T-helper 2 cell treated with Interferon-gamma antibody and Interleukin-4, amounts not matched to agents 100 ng/mL and 5 ng/mL, for 36 hours (primary cell): Measurements from ENCODE around the gene FSTL5. TPM values are rescaled to one million over a fixed set of nuclear protein-coding genes. Genes with fewer than 3 reads are reported as not detected.
"Not testable (repeated sequence)": the region's sequence is repeated elsewhere in the genome, so short reads cannot be mapped to it uniquely, and the experiment has no call there.

Experiments
- intact Hi-C: fragments of 100-400 bp; cut with micrococcal nuclease; formaldehyde crosslinking; loops from one replicate; pipeline ENCODE4 v1.15.1; 2023
- total RNA-seq: library from RNA; stranded (reverse); gene quantifications from 2 replicates; pipeline ENCODE4 v1.2.3, GENCODE V29; 2022

FSTL5 gene
- total RNA-seq, 1 donor from 2014 or later = not detected

DNA sequence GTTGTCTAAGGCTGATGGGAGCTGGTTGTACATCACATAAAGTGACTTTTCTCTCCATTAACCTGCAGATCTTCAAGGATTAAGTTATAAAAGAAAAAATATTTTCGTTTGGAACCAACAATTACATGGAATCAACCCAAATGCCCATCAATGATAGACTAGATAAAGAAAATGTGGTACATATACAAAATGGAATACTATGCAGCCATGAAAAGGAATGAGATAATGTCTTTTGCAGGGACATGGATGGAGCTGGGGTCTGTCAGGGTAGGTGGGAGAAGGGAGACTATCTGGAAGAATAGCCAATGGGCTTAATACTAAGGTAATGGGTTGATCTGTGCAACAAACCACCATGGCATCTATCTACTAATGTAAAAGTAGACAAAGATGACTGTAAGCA, 313.2 kb downstream of the FSTL5 start:
- intact Hi-C loops = no loop called here

DNA sequence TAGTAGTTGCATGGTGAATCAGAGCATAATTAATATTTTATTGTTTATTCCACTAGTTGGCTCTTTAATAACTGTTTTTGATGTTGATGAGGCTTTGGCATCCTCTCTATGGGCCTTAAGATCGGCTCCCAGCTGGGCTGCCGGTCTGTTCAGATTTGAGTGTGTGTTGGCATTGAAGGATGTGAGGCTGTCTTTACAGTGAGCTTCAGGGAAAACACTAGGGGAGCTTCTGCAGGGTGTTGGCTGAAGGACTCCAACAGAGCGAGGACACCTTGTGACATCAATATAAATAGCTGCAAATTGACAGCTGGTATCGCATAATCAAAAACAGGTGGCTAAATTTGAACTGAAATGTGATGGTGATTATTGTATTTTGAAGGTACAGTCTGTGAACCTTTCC, 322.0 kb downstream of the FSTL5 start:
- intact Hi-C loops = no loop called here

DNA sequence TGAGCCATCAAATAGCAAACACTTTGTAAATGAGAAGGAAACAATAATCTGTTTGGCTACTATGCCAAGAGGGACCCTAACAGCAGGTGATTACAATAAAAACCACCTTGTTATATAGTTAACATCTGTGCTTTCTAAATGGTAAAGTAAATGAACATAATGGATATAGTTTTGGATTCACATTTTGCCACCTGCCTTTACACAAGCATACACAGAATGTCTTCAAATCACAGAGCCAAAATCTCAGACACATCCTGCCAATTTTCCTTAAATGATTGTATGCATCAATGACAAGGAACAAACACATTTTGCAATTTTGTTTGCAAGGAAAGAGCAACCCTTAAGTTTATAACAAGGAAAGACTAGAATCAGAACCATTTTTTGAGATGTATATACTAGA, 334.2 kb downstream of the FSTL5 start:
- intact Hi-C loops = no loop called here

DNA sequence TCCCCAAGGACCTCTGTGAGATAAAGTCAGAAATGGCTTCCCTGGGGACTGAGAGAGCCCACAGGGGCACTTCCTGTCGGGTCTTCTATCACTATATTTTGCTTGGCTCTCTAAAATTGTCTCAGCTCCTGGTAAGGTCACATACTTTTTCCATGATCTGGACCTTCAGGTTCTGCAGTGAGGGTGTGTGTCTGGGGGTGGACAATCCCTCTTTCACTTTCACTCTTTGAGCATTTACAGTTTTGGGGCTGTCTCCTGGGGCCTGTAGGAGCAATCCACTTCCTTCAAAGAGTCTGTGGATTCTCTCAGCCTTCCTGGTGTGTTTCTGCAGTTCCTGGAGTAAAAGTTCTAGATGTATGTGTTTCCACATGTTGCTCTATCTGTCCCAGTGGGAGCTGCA, 335.7 kb downstream of the FSTL5 start:
- intact Hi-C loops = no loop called here

DNA sequence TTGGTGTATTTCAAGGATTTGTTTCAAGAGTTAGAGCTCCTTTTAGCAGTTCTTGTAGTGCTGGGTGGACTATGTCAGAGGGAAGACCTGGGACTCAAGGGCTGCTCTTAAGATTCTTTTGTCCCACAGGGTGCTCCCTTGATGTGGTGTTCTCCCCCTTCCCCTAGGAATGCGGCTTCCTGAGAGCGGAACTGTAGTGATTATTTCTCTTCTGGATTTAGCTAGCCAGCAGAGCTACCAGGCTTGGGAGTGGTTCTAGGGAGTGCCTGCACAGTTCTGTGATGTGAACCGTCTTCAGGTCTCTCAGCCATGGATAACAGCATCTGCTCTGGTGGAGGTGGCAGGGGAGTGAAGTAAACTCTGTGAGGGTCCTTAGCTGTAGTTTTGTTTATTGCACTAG, 336.8 kb downstream of the FSTL5 start:
- intact Hi-C loops = no loop called here

DNA sequence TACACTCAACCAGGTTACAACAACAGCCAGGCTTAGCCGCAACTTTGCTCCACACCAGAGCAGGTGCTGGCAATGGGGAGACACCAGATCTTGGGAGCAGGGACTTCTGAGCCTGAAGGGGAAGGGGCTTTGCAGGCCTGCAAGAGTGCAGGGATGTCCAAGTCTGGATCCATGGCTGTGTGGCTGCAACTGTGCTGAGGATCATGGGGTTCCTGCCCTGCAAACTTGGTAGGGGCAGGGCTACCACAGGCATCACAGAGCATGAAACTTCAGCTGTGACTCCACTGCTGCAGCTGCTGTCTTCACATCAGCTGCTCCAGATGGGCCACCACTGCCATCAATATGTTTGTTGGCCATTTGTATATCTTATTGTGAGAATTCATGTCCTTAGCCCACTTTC, 340.4 kb downstream of the FSTL5 start:
- intact Hi-C loops = no loop called here

DNA sequence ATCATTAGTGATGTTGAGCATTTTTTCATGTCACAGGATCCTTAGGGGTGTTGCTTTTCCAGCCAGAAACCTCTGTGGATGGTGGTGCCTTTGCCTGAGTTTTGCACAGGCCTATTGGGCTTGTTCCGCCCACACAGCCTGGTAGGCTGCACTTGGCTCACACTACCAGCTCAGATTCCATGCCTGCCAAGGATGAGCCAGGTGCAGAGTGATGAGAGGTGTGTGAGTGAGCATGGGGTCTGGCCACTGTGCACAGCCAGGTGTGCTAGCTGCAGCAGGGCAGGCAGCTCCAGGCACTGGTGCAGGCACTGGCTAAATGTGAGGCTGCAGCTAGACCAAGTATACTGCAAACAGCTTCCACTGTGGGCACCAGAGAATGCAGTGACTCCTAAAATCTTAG, 341.6 kb downstream of the FSTL5 start:
- intact Hi-C loops = no loop called here

DNA sequence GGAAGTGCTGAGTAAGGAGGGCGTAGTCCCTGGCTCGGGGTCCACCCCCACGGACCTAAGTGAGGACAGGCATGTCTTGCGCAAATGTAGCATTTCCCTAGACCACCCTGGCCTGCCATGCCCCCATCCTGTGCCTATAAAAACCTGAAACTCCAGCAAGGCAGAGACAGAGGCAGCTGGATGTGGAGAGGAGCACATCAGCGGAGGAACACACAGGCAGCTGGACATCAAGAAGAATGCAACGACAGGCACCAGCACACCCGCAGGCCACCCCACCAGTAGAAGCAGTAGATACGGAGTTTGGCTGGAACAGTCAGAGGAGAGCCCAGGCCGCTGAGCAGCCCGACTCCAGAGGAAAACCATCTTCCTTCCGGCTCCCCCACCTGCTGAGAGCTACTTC, 345.9 kb downstream of the FSTL5 start:
- intact Hi-C loops = no loop called here

DNA sequence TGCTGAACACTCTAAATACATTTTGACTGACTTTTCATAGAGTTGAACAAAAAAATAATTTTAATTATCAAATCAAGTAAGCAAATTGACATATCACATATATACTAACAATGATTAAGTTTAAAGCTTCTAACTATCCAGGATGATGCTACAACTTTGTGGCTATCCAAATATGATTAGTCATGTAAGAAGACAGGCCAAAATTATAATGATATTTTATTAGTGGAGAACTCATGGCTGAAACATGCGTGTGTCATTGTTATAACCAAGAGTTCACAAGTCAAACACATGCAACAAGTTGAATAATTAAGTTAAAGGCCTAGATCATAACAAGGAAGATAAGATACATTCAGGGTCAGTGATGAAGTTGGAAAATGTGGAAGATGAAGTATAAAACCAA, 346.8 kb downstream of the FSTL5 start:
- intact Hi-C loops = no loop called here

DNA sequence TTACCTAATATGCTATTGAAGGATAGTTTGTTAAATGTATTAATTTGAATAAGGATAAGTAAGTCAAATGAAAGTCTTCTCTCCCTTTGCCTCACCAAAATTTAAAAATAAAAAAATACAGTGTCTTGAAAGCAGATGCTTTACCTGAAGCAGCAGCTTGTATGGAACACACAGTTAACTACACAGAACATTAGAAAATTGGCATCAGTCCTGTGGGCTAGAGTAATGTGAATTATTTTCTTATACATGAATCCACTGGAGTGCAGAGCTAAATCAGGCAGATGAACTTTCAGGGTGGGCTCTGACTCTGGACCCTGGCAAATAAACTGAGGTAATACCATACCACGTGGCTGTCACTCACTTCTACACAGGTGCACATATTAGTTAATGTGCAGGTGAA, 348.0 kb downstream of the FSTL5 start:
- intact Hi-C loops = no loop called here

DNA sequence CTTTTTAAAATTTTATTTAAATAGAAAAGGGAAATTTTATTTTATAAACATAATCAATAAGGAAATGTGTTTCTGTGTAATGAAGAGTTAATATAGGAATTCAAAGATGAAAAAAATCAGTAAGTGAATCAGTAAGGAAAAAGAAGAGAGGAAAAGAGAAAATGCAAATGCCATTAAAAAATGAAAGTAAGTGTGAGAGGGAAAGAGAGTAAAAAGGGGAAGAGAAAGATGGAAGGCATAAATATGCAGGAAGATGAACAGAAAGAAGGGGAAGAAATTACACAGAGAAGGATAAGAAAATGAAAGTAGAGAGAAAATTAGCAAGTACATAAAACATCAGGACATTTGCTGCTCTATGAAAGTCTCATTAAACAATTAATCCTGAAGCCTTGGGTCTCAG, 349.9 kb downstream of the FSTL5 start:
- intact Hi-C loops = no loop called here

DNA sequence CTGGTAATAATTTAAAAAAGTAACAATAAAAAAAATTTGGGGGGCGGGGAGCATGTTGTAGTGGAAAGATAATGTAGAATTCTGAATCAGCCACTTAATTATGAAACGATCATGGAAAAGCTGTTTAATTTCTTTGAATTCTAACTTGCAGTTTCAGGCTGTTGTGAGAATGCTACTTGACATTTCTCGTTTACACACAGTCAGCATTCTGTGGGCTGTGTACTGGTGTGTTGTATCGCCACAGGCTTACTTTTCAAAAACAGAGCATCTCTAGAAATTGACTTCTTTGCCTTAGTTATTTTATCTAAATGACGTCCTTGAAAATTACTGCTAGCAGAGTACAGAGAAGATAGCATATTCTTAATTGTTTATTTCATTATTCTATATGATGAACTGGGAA, 350.4 kb downstream of the FSTL5 start:
- intact Hi-C loops = no loop called here

DNA sequence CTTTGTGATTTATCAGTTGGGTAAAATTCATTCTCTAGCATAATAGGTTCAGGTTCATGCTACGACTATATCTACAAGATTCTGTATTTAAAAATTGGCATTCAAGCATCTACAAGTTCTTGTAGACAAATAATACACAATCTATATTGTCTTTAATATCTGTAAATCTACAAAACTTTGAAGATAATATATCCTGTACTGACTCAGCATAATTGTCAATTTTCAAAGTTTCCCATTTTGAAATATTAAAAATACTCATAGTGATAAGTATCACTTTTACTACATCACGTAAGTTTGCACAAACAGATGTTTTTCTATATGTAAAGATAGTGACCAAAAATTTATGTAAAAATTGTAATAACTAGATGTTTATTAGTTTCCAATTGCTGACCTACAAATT, 360.6 kb downstream of the FSTL5 start:
- intact Hi-C loops = no loop called here

DNA sequence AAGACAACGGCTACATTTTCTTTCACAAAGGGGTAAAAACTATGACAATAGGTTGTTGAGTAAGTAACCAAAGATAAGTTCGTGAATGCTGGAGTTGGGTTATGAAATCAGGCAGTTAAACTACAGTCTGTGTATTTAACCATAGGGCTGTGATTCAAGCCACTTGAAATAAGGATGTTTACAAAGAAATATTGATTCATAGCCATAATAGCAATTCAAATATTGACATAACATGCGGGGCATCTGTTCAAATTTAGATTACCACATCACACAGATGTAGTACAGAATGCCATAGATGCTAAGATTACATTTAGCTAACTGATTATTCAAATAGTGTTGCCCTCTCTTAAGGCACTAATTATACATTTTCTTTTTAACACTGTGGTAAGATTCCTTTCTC, 364.1 kb downstream of the FSTL5 start:
- intact Hi-C loops = no loop called here

DNA sequence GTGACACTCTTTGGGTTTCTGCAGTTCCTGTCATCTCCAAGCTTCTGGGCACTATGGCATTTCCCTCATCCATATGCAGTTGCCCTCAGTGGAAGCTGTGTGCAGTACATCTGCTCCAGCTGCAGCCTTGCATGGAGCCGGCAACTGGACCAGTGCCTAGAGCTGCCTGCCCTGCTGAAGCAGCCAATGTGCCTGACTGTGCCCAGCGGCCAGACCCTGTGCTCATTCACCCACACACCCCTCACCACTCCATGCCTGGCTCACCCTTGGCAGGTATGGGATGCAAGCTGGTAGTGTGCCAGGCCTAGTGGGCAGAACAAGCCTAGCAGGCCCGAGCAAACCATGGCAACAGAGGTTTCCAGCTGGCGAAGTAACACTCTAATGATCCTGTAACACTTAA, 370.8 kb downstream of the FSTL5 start:
- intact Hi-C loops = no loop called here

DNA sequence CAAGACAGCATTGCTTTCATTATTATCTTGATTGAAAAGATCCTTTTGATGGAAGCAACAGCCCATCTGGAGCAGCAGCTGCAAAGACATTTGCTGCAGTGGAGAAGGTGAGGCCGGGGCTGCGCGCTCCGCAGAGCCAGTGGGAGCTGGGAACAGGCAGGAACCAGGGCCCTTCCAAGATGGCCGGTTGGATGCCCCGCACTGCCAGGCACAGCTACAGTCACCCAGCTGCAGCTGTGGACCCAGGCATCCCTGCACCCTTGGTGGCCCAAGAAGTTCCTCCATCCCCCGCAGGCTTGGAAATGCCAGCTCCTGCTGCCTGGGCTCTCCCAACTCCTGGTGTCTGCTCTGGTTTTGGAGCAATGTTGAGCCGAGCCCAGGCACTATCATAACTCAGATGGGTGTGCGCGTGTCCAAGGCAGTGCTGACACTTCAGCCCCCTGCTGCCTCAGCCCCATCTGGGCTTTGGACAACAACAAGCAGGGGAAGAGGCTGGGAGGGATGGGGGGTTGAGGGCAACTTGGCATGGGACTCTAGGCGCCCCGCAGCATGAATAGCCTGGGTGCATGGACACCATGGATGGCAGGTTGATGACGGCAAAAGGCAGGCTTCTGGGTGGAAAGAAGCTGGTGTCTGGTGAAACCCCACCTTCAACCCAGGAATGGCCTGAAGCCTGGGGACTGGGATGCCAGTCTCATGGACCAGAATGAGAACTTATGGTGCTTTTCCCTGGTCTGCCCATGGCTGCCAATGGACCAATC, 371.8 kb downstream of the FSTL5 start:
- intact Hi-C loops = no loop called here

DNA sequence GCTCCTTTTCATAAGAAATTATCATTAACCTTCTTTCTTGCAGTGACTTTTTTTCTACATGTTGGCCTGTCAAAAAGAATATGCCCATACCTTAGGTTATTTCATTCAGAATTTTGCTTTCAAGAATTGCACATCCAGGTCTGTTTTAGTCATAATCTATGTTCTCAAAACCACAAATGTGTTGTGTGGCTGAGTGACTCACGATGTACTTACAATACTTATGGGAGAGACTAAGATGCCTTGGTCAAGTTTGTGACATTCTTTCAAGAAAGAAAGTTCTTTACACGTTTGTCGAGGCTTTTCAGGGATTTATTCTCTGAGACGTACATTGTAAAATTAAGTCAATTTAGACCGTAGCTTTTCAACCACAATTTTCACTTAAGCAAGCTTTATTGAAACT, 396.7 kb downstream of the FSTL5 start:
- intact Hi-C loops = no loop called here

DNA sequence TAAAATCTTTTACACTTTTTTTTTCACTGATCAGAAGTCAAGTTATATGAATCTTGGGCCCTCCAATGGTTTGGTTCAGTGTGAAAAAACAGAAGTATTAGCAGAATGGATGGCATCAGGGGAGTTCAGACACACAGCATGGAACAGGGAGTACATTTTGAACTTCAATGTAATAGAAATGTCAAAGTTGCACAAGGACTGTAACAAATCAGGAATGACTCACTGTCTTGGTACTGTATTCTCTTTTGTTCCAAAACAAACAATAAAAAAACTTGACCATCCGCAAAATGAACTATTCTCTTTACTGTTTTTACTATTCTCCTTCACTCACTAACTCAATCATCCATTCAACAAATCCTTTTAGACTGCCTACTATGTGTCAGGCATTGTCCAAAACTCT, 401.0 kb downstream of the FSTL5 start:
- intact Hi-C loops = no loop called here

DNA sequence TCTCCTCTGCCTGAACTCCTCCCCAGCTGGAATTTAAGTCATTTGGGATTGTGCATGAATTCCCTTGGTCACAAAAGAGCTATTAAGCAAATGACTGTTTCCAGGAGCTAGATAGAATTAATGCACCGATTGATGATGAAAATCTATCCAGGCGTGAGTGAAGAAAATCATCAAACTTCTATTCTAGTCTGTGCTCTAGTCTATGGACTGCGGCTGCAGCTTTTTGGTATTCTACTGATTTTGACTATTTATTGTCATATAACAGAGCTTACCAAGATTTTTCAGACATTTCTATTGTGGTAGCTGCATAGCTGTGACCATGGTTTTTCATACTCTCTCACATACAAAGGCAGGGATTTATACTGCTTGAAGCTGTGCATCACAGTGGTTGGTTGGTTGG, 403.8 kb downstream of the FSTL5 start:
- intact Hi-C loops = no loop called here

DNA sequence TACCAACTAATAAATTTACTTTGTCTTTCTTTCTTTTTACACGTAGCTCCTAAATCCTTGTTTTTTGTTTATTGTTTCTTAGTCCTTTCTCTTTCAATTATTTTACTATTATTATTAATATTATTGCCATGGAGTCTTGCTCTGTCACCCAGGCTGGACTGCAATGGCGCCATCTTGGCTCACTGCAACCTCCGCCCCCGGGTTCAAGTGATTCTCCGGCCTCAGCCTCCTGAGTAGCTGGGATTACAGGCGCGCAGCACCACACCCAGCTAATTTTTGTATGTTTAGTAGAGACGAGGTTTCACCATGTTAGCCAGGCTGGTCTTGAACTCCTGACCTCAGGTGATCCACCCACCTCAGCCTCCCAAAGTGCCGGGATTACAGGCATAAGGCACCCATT, 405.4 kb downstream of the FSTL5 start:
- intact Hi-C loops = not testable (repeated sequence)

DNA sequence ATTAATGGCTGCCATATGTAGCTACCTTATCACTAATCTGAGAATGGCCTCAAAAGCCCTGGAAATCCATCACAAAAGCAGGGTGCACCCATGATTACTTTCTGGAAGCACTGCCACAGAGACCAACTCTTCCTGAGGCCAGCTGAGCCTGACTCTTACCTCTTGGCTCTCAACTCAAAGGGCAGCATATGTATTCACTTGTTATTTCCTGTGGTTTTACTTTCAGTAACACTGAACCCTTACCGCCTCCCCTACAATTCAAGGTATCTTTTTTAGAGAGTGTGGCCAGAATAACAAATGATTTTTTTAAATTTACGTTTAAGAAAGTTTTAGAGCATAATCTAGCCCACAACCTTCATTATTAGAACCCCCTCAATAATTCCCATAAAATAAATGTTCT, 434.9 kb downstream of the FSTL5 start:
- intact Hi-C loops = no loop called here

DNA sequence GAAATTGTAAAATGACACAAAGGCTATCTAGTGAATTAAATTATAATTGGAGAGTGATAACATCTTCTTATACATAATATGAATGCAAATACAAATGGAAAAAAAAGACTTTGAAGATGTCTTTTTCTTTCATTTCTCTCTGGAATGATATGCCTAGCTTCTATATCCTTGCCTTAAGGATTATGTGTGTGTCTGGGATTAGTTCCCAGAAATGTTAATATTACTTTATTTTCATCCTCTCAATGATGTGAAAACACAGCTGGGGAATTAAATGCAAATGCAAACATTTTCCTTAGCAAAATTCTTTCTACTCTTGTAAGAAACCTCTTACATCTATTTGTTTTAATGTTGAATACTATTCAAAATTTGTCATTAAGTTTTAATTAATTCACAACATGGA, 441.9 kb downstream of the FSTL5 start:
- intact Hi-C loops = no loop called here

DNA sequence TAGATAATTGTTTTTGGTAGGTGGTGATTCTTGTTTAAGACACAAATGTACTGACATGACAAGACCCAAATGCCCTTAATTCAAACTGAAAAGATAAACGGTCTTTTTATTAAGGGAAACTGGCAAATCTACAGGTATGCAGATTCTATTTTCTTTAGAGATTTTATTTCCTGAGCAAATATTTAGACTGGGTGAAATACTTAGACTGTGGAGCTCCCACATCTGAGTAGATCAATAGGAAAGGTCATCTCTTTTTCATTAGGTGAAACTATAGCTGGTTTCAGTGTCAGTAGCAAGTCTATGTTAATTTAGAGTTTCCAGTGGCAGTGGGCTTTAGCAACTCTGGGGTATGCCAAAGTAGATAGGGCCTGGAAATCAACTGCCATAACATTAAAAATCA, 446.7 kb downstream of the FSTL5 start:
- intact Hi-C loops = no loop called here

DNA sequence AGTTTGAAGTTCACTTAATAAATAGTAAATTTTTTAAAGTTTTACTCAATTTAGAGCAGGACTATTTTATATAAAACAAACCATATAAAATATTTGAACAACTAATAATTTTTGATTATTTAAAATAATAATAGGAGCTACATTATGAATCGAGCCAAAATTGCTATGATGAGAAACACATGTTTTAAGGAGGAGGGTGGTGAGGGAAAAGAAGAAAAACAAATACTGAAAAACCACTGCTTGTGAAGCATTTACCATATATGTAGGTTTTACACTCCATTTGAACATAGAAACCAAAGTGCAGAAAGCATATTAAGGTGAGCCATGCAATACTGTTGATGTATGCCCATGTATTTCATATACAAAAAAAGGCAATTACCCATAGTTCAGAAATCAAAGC, 448.9 kb downstream of the FSTL5 start:
- intact Hi-C loops = no loop called here
